H1 (cell line): ENCODE measurements around the gene CC2D1A. TPM values are rescaled to one million over a fixed set of nuclear protein-coding genes. Genes with fewer than 3 reads are reported as not detected.

Source experiments
- BACH1 ChIP-seq: IDR thresholded peaks from 2 replicates; pipeline ENCODE4 v1.6.1; 2012; ENCODE audit warnings: low read length, improper control_type of control experiment
- BRCA1 ChIP-seq: IDR thresholded peaks from 2 replicates; pipeline ENCODE4 v1.6.1; 2012; ENCODE audit warnings: low read depth, low read length, improper control_type of control experiment
- CBX5 ChIP-seq: fragments of 300-800, 300-1000 bp; sonication (generic); IDR thresholded peaks from 2 replicates; pipeline ENCODE4 v1.7.1; 2016; ENCODE audit warnings: antibody characterized with exemption, low read length, low read depth
- CEBPB ChIP-seq: IDR thresholded peaks from 2 replicates; pipeline ENCODE4 v1.6.1; 2012; ENCODE audit warnings: low read depth, low read length
- FOSL1 ChIP-seq: IDR thresholded peaks from 2 replicates; pipeline ENCODE4 v1.6.1; 2011; ENCODE audit warnings: mild to moderate bottlenecking, low read depth, low read length, moderate library complexity; ENCODE audit not compliant: insufficient read depth
- GTF2F1 ChIP-seq: IDR thresholded peaks from 2 replicates; pipeline ENCODE4 v1.6.1; 2012; ENCODE audit warnings: low read depth, low read length, improper control_type of control experiment, borderline replicate concordance
- HDAC2 ChIP-seq, 2 experiments: fragments of 300-600 bp in 1 of 2; sonication (generic) in 1 of 2; IDR thresholded peaks; 2 replicates each; pipeline ENCODE4 v1.6.1; 2011 to 2012; ENCODE audit warnings: low read depth in 2 of 2, low read length in 2 of 2, mild to moderate bottlenecking in 2 of 2, moderate library complexity in 2 of 2, borderline replicate concordance in 1 of 2, inconsistent platforms in 1 of 2
- NANOG ChIP-seq: IDR thresholded peaks from 2 replicates; pipeline ENCODE4 v1.6.1; 2011; ENCODE audit warnings: low read length, low read depth, mild to moderate bottlenecking, inconsistent platforms; ENCODE audit not compliant: insufficient read depth, poor library complexity, severe bottlenecking
- NRF1 ChIP-seq: IDR thresholded peaks from 2 replicates; pipeline ENCODE4 v1.6.1; 2011; ENCODE audit warnings: mild to moderate bottlenecking, low read depth, low read length, improper control_type of control experiment
- RFX5 ChIP-seq: IDR thresholded peaks from 2 replicates; pipeline ENCODE4 v1.6.1; 2011; ENCODE audit warnings: low read depth, low read length, improper control_type of control experiment, borderline replicate concordance
- SIN3A ChIP-seq, 2 experiments: IDR thresholded peaks in 1 of 2; conservative IDR thresholded peaks in 1 of 2; 2 replicates each; pipeline ENCODE4 v1.6.1; 2011 to 2012; ENCODE audit warnings: low read length in 2 of 2, improper control_type of control experiment in 1 of 2, low read depth in 1 of 2, mild to moderate bottlenecking in 1 of 2
- SP2 ChIP-seq: IDR thresholded peaks from 2 replicates; pipeline ENCODE4 v1.6.1; 2012; ENCODE audit warnings: mild to moderate bottlenecking, low read length, inconsistent platforms
- TAF1 ChIP-seq: IDR thresholded peaks from 2 replicates; pipeline ENCODE4 v1.6.1; 2011; ENCODE audit warnings: mild to moderate bottlenecking, low read depth, low read length
- TAF7 ChIP-seq: optimal IDR thresholded peaks from 2 replicates; pipeline ENCODE3; 2011; ENCODE audit warnings: low read depth, mild to moderate bottlenecking, inconsistent platforms, low read length, moderate library complexity, borderline replicate concordance
- polyA plus RNA-seq, 7 experiments: library from polyadenylated mRNA; depleted of rRNA in 3 of 7; stranded (reverse) in 5 of 7; unstranded in 2 of 7; fragments of >200 nt in 5 of 7; fragments of 200-250 nt in 2 of 7; gene quantifications; 1 replicate in 5 of 7; 2 replicates in 1 of 7; 4 replicates in 1 of 7; pipeline versions ENCODE4 v1.2.1 to v1.2.3, GENCODE V29; 2011 to 2013; ENCODE audit warnings: missing spikeins in 2 of 7, mixed read lengths in 2 of 7
- total RNA-seq: library from RNA; stranded (reverse); fragmentation: NEBNext Ultra II Directional; extraction: Animal tissue kit (Norgen Biotek cat#: 25700); gene quantifications from 2 replicates; pipeline ENCODE4 v1.2.1, GENCODE V29; 2021
- TF ChIP-seq, protein P1 (sequence below): IDR thresholded peaks from 2 replicates; pipeline ENCODE4 v1.6.1; 2012; ENCODE audit warnings: inconsistent platforms

The CC2D1A gene
- total and polyA plus RNA-seq, 2 of the 8 experiments (the other 6 are each of a cell fraction or from before 2014, with no cell fraction given) = 12.5 to 33.0 TPM

DNA sequence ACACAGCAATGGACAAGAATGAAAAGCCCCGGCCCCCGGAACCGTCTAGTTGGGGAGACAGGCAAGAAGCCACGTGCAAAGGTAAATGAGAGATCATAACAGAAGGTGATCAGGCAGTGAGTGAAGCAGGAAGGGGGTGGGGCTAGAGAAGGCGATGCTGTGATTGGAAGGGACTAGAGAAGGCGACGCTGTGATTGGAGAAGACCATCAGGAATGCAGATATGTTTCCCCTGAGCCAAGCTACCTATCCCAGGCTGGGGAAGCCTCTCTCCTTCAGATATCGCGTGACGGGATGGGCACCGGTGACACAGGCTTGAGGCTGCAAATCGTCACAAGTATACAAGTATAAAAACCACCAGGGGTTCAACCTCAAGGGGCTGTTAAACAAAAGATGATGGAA, 68.1 kb downstream of the CC2D1A start (continued):
- TF ChIP-seq HDAC2 (IDR thresholded peaks at IDR 0.05; ENCODE audit: borderline replicate concordance in 1 of 2, low read depth in 2 of 2, low read length in 2 of 2) (no peak), RFX5 (no peak), SP2 (peak; percentile 14; the same call in 1 of the 2 replicates), TAF7 (peak; percentile 42), GTF2F1 (no peak), FOSL1 (no peak), NANOG (no peak), BRCA1 (peak; percentile 73), NRF1 (no peak), CBX5 (no peak), SIN3A (conservative IDR thresholded peaks at IDR 0.05 in 1 of 2, IDR thresholded peaks at IDR 0.05 in 1 of 2; ENCODE audit: low read depth in 1 of 2, low read length in 2 of 2) (no peak), BACH1 (no peak), CEBPB (no peak), TAF1 (peak; percentile 60; the same call in 1 of the 2 replicates)
- TF ChIP-seq, protein P1, sequence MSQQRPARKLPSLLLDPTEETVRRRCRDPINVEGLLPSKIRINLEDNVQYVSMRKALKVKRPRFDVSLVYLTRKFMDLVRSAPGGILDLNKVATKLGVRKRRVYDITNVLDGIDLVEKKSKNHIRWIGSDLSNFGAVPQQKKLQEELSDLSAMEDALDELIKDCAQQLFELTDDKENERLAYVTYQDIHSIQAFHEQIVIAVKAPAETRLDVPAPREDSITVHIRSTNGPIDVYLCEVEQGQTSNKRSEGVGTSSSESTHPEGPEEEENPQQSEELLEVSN = 0 out of 2 replicates have a peak, but pooled peaks have one; percentile 49
